SU-DHL-6 (cell line): ENCODE results near the gene DUSP22.

Source experiments
- H2AFZ ChIP-seq: fragments of 200-600 bp; sonication (generic); 2 replicates; pipeline ENCODE4 v1.6.1; 2014; ENCODE audit warnings: low read depth, mild to moderate bottlenecking, moderate library complexity, mixed read lengths, antibody characterized with exemption, low read length; ENCODE audit not compliant: severe bottlenecking
- H3F3A ChIP-seq: fragments of 200-600 bp; shearing (Covaris generic); 2 replicates; pipeline ENCODE4 v1.6.0; 2016; ENCODE audit warnings: antibody characterized with exemption, mild to moderate bottlenecking; ENCODE audit not compliant: insufficient read depth
- H3K27ac ChIP-seq: fragments of 200-600 bp; sonication (generic); 2 replicates; pipeline ENCODE4 v1.5.1; 2016; ENCODE audit warnings: low read depth, mild to moderate bottlenecking, low read length, moderate library complexity, mixed read lengths
- H3K27me3 ChIP-seq: fragments of 200-600 bp; sonication (generic), shearing (Covaris generic); 2 replicates; pipeline ENCODE4 v1.6.0; 2014; ENCODE audit warnings: mild to moderate bottlenecking, low read length
- H3K36me3 ChIP-seq: fragments of 200-600 bp; sonication (generic); 2 replicates; pipeline ENCODE4 v1.6.1; 2014; ENCODE audit warnings: mild to moderate bottlenecking, low read length, mixed read lengths
- H3K4me2 ChIP-seq: fragments of 300-600, 200-600 bp; shearing (Covaris generic), sonication (generic); 2 replicates; pipeline ENCODE4 v1.6.0; 2014; ENCODE audit warnings: low read length, low read depth, mild to moderate bottlenecking; ENCODE audit not compliant: poor library complexity, severe bottlenecking
- H3K4me3 ChIP-seq: fragments of 200-600 bp; sonication (generic); 2 replicates; pipeline ENCODE4 v1.5.1; 2014; ENCODE audit warnings: antibody characterized with exemption, low read length, mild to moderate bottlenecking, mixed read lengths; ENCODE audit not compliant: insufficient read depth, poor library complexity, severe bottlenecking
- H3K79me2 ChIP-seq: fragments of 200-600 bp; sonication (generic); 2 replicates; pipeline ENCODE4 v1.6.1; 2014; ENCODE audit warnings: mild to moderate bottlenecking, low read length, moderate library complexity; ENCODE audit not compliant: insufficient read depth
- H3K9ac ChIP-seq: fragments of 200-600 bp; sonication (generic); 2 replicates; pipeline ENCODE4 v1.7.0; 2014; ENCODE audit warnings: mild to moderate bottlenecking, low read length
- H3K9me2 ChIP-seq: fragments of 200-600 bp; sonication (generic); replicated peaks from 2 replicates; pipeline ENCODE4 v1.6.1; 2014; ENCODE audit warnings: low read length; ENCODE audit not compliant: insufficient read depth
- H3K9me3 ChIP-seq: fragments of 200-600 bp; sonication (generic); 2 replicates; pipeline ENCODE4 v1.6.1; 2014; ENCODE audit warnings: low read length, mixed read lengths; ENCODE audit not compliant: insufficient read depth
- H4K20me1 ChIP-seq: fragments of 200-600 bp; sonication (generic); 2 replicates; pipeline ENCODE4 v1.6.1; 2014; ENCODE audit warnings: low read depth, mild to moderate bottlenecking, antibody characterized with exemption, low read length, moderate library complexity, mixed read lengths
- EZH2phosphoT487 ChIP-seq: fragments of 200-600 bp; sonication (generic), shearing (Covaris generic); conservative IDR thresholded peaks from 2 replicates; pipeline ENCODE4 v1.6.1; 2018; ENCODE audit warnings: mild to moderate bottlenecking, antibody characterized with exemption, low read length, moderate library complexity, mixed read lengths
- TF ChIP-seq, protein P1 (sequence below): fragments of 200-600 bp; sonication (generic); IDR thresholded peaks from one replicate; pipeline ENCODE4 v1.5.1; 2017; ENCODE audit warnings: antibody characterized with exemption, mild to moderate bottlenecking, low read length, moderate library complexity; ENCODE audit not compliant: insufficient read depth, poor library complexity, severe bottlenecking

The DUSP22 gene

DNA sequence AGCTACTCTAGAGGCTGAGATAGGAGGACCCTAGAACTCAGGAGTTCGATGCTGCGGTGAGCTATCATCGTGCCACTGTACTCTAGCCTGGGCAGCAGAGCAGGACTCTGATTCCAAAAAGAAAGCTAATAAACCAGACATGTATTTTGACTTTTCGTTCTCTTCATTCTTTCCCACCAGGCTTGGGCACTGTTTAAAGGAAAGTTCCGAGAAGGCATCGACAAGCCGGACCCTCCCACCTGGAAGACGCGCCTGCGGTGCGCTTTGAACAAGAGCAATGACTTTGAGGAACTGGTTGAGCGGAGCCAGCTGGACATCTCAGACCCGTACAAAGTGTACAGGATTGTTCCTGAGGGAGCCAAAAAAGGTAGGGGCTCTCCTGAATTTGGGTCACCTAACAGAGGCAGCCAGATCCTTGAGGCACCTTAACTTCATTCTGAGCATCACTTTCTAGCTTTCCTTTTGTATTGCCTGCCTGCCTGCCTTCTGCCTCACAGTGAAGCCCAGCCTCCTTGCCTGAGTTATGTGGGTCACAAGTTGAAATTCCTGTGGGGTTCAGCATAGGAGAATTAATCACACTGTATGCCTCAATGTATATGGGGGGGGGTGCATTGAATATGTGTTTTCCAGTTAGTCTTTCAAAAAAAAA, 102.5 kb downstream of the DUSP22 start:
- Histone ChIP-seq H3F3A (no peaks in the 10 kb centered on the region), H3K36me3 (0 out of 2 replicates have a peak, but pooled peaks cover 4% of the 10 kb centered on the region), H2AFZ (no peak overlapping the region), H3K9me2 (no peaks in the 10 kb centered on the region), H3K9me3 (no peaks in the 10 kb centered on the region), H3K9ac (no peak overlapping the region), H3K27ac (no peak overlapping the region), H4K20me1 (no peaks in the 10 kb centered on the region), H3K27me3 (no peaks in the 10 kb centered on the region), H3K4me2 (no peak overlapping the region), H3K79me2 (peaks cover 6% of the 10 kb centered on the region; the same call in 1 of the 2 replicates), H3K4me3 (no peak overlapping the region)
- TF ChIP-seq, protein P1, sequence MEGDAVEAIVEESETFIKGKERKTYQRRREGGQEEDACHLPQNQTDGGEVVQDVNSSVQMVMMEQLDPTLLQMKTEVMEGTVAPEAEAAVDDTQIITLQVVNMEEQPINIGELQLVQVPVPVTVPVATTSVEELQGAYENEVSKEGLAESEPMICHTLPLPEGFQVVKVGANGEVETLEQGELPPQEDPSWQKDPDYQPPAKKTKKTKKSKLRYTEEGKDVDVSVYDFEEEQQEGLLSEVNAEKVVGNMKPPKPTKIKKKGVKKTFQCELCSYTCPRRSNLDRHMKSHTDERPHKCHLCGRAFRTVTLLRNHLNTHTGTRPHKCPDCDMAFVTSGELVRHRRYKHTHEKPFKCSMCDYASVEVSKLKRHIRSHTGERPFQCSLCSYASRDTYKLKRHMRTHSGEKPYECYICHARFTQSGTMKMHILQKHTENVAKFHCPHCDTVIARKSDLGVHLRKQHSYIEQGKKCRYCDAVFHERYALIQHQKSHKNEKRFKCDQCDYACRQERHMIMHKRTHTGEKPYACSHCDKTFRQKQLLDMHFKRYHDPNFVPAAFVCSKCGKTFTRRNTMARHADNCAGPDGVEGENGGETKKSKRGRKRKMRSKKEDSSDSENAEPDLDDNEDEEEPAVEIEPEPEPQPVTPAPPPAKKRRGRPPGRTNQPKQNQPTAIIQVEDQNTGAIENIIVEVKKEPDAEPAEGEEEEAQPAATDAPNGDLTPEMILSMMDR, result no peak
- TF ChIP-seq EZH2phosphoT487, result no peak

DNA sequence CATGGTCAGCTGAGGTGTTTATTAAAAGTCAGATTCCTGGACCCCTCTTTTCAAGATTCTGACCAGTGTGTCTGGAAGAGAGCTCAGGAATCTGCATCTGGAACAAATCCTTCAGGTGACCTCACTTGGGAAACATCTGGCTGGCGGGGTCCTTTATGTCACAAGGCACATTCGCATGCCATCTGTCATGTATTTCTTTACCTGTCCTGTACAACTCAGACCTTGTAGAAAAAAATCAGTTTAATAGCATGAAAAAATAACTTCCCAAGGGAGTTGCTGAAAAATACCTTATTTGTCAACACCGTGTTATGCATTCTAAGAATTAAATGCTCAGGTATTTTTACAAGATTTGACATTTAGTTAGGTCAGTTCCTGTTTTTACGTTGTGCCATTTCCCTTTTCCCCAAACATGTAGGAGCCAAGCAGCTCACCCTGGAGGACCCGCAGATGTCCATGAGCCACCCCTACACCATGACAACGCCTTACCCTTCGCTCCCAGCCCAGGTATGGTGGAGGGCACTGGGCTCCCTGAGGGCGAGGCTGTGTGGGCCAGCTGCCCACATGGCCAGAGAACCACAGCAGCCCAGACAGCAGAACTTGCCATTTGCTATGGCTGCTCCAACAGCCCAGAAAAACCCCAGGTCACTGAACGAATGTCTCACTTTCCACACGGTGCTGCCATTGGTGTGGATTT, 103.3 kb downstream of the DUSP22 start:
- Histone ChIP-seq H3K9me3 (no peaks in the 10 kb centered on the region), H3K4me2 (no peak overlapping the region), H2AFZ (no peak overlapping the region), H3K27me3 (no peaks in the 10 kb centered on the region), H3K9me2 (no peaks in the 10 kb centered on the region), H3K4me3 (no peak overlapping the region), H3K27ac (no peak overlapping the region), H4K20me1 (no peaks in the 10 kb centered on the region), H3F3A (no peaks in the 10 kb centered on the region), H3K36me3 (peaks cover 8% of the 10 kb centered on the region; the same call in 1 of the 2 replicates), H3K79me2 (peaks cover 6% of the 10 kb centered on the region; the same call in 1 of the 2 replicates), H3K9ac (no peak overlapping the region)
- TF ChIP-seq EZH2phosphoT487, result no peak
- TF ChIP-seq, protein P1, result no peak

DNA sequence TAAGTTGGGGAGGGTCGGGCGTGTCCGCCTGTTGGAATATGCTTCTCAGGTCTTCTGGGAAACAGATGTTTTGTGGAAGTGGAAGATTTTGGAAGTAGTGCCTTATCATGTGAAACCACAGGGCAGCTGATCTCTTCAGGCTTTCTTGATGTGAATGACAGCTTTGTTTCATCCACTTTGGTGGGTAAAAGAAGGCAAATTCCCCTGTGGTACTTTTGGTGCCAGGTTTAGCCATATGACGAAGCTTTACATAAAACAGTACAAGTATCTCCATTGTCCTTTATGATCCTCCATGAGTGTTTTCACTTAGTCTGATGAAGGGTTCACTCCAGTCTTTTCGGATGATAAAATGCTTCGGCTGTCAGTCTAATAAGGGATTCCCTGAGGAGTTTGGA, 103.8 kb downstream of the DUSP22 start:
- peaks cover 12% of the 10 kb centered on the region for H3K36me3 ChIP-seq
- H2AFZ ChIP-seq, result no peak overlapping the region
- no peak overlapping the region for H3K4me3 ChIP-seq
- no peaks in the 10 kb centered on the region for H3K27me3 ChIP-seq
- H3K9ac ChIP-seq, result no peak overlapping the region
- no peaks in the 10 kb centered on the region for H4K20me1 ChIP-seq
- TF ChIP-seq, protein P1, result no peak
- TF ChIP-seq EZH2phosphoT487, result no peak
- H3K4me2 ChIP-seq, result no peak overlapping the region
- no peaks in the 10 kb centered on the region for H3F3A ChIP-seq
- no peaks in the 10 kb centered on the region for H3K9me2 ChIP-seq
- peaks cover 6% of the 10 kb centered on the region; the same call in 1 of the 2 replicates for H3K79me2 ChIP-seq
- H3K9me3 ChIP-seq, result no peaks in the 10 kb centered on the region
- no peak overlapping the region for H3K27ac ChIP-seq
